ENCODE results near the gene PKP2.
A peak's percentile ranks its signal among the peaks of the same experiment; 100 is the strongest.

Gene PKP2

GRCh38 chr12:32896432-32897280 is at the start of gene PKP2:
Gene PKP2 (minus strand): TSS chr12:32896777. CDS start chr12:32896731, 46 bp downstream.
- peak; percentile 90 for DNase-seq

- DNase-seq, result no peak
Measured at GRCh38 chr12:32944195-32944594, 47.6 kb upstream of the PKP2 start.

- no peak for DNase-seq
Measured at GRCh38 chr12:32939801-32940200, 43.2 kb upstream of the PKP2 start.

GRCh38 chr12:32926963-32927362 is 30.4 kb upstream of the PKP2 start:
- no peak for DNase-seq

- no peak for DNase-seq
Measured at GRCh38 chr12:32926356-32926755, 29.8 kb upstream of the PKP2 start.

GRCh38 chr12:32922546-32923297 is 26.1 kb upstream of the PKP2 start:
- DNase-seq, result no peak

GRCh38 chr12:32921397-32921796 is 24.8 kb upstream of the PKP2 start:
- DNase-seq, result no peak

GRCh38 chr12:32920506-32921085 is 24.0 kb upstream of the PKP2 start:
- DNase-seq, result peak; percentile 0

GRCh38 chr12:32918890-32919801 is 22.6 kb upstream of the PKP2 start:
- peak; percentile 9 for DNase-seq

- no peak for DNase-seq
Measured at GRCh38 chr12:32917094-32917611, 20.6 kb upstream of the PKP2 start.

GRCh38 chr12:32907898-32908476 is 11.4 kb upstream of the PKP2 start:
- DNase-seq, result no peak

- DNase-seq, result no peak
Measured at GRCh38 chr12:32907166-32907565, 10.6 kb upstream of the PKP2 start.

- DNase-seq, result peak; percentile 2
Measured at GRCh38 chr12:32906399-32907165, 10.0 kb upstream of the PKP2 start.

GRCh38 chr12:32903763-32904162 is 7.2 kb upstream of the PKP2 start:
- DNase-seq, result no peak

GRCh38 chr12:32903318-32903717 is 6.7 kb upstream of the PKP2 start:
- DNase-seq, result no peak

GRCh38 chr12:32902287-32902997 is 5.9 kb upstream of the PKP2 start:
- no peak for DNase-seq

GRCh38 chr12:32901553-32901952 is 5.0 kb upstream of the PKP2 start:
- no peak for DNase-seq

- DNase-seq, result no peak
Measured at GRCh38 chr12:32897687-32898573, 1.4 kb upstream of the PKP2 start.

GRCh38 chr12:32897281-32897610 is 669 bp upstream of the PKP2 start:
- no peak for DNase-seq
